Loucy (cell line): ENCODE measurements around the gene PCYT1A.

Experiments
- H2AFZ ChIP-seq: fragments of 200-600 bp; sonication (generic); 2 replicates; pipeline ENCODE4 v1.6.0; 2016; ENCODE audit warnings: antibody characterized with exemption, mild to moderate bottlenecking, low read length, moderate library complexity
- H3F3A ChIP-seq: fragments of 200-600 bp; 2 replicates; pipeline ENCODE4 v1.6.0; 2016; ENCODE audit warnings: antibody characterized with exemption, low read depth, mild to moderate bottlenecking
- H3K27me3 ChIP-seq: fragments of 200-600 bp; sonication (generic); 2 replicates; pipeline ENCODE4 v1.6.1; 2014; ENCODE audit warnings: low read length, mild to moderate bottlenecking; ENCODE audit not compliant: insufficient read depth, poor library complexity, severe bottlenecking
- H3K36me3 ChIP-seq: fragments of 200-600 bp; sonication (generic); 2 replicates; pipeline ENCODE4 v1.6.1; 2016; ENCODE audit warnings: low read length; ENCODE audit not compliant: insufficient read depth
- H3K4me1 ChIP-seq: fragments of 200-600 bp; sonication (generic); 2 replicates; pipeline ENCODE4 v1.5.1; 2014; ENCODE audit warnings: low read length, mild to moderate bottlenecking; ENCODE audit not compliant: insufficient read depth, poor library complexity, severe bottlenecking
- H3K4me2 ChIP-seq: fragments of 200-600 bp; sonication (generic); 2 replicates; pipeline ENCODE4 v1.6.0; 2014; ENCODE audit warnings: antibody characterized with exemption, low read length, low read depth, mild to moderate bottlenecking; ENCODE audit not compliant: poor library complexity, severe bottlenecking
- H3K4me3 ChIP-seq: fragments of 200-600 bp; sonication (generic); 2 replicates; pipeline ENCODE4 v1.5.1; 2014; ENCODE audit warnings: low read length, mild to moderate bottlenecking, mixed read lengths; ENCODE audit not compliant: poor library complexity, severe bottlenecking
- H3K79me2 ChIP-seq: fragments of 200-600 bp; sonication (generic); 2 replicates; pipeline ENCODE4 v1.6.1; 2014; ENCODE audit warnings: low read length; ENCODE audit not compliant: insufficient read depth
- H3K9ac ChIP-seq: fragments of 200-600 bp; sonication (generic); 2 replicates; pipeline ENCODE4 v1.6.0; 2014; ENCODE audit warnings: mild to moderate bottlenecking, low read depth, low read length, moderate library complexity; ENCODE audit not compliant: poor library complexity, severe bottlenecking
- H3K9me2 ChIP-seq: fragments of 200-600 bp; sonication (generic); replicated peaks from 2 replicates; pipeline ENCODE4 v1.6.1; 2016; ENCODE audit warnings: low read depth, low read length, mixed read lengths
- H3K9me3 ChIP-seq: fragments of 200-600 bp; sonication (generic); 2 replicates; pipeline ENCODE4 v1.6.1; 2014; ENCODE audit warnings: mild to moderate bottlenecking, antibody characterized with exemption, low read length, low read depth; ENCODE audit not compliant: insufficient read depth
- H4K20me1 ChIP-seq: fragments of 200-600 bp; sonication (generic); 2 replicates; pipeline ENCODE4 v1.6.0; 2014; ENCODE audit warnings: antibody characterized with exemption, low read length, mild to moderate bottlenecking; ENCODE audit not compliant: insufficient read depth, poor library complexity, severe bottlenecking
- CTCF ChIP-seq: fragments of 200-600 bp; sonication (generic); conservative IDR thresholded peaks from 2 replicates; pipeline ENCODE4 v1.5.1; 2014; ENCODE audit warnings: mild to moderate bottlenecking, antibody characterized with exemption, low read length
- EZH2phosphoT487 ChIP-seq: fragments of 200-600 bp; IDR thresholded peaks from 2 replicates; pipeline ENCODE4 v1.6.1; 2018; ENCODE audit warnings: antibody characterized with exemption, mild to moderate bottlenecking, moderate library complexity, borderline replicate concordance

The PCYT1A gene

GRCh38 chr3:196287090-196287439 lies 461 bp downstream of the PCYT1A start:
- Histone ChIP-seq H3K9me3 (no peaks in the 10 kb centered on the region), H3K4me1 (peaks cover 25% of the 10 kb centered on the region), H3K4me3 (peak overlapping the region; percentile 89), H3K79me2 (peaks cover 44% of the 10 kb centered on the region), H3K36me3 (no peaks in the 10 kb centered on the region), H3K9me2 (no peaks in the 10 kb centered on the region), H3K9ac (peak overlapping the region; percentile 92), H3K27me3 (no peaks in the 10 kb centered on the region), H2AFZ (peak overlapping the region; percentile 94), H3K4me2 (peak overlapping the region; percentile 86), H3F3A (no peaks in the 10 kb centered on the region), H4K20me1 (peaks cover 7% of the 10 kb centered on the region)
- TF ChIP-seq EZH2phosphoT487, result no peak
- TF ChIP-seq CTCF, result no peak

DNA sequence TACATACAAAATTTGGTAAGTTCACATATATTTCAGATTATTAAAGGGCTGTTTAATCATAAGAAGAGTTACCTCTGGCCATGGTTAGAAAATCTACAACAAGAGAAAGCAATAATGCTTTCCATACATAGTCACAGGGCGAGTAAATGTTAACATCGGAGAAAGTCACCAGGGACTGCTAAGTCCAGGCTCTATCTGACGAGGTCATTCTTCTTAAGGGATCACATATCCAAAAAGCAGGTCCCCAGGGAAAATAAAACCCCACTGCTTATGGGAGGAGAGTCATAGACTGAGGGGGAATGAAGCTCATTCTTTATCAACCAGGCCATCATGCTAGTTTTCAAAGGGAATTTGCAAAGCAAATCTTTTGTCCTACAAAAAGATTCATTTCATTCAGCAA lies 3.1 kb downstream of the PCYT1A start:
- H3K4me3 ChIP-seq, result peak overlapping the region; percentile 14

DNA sequence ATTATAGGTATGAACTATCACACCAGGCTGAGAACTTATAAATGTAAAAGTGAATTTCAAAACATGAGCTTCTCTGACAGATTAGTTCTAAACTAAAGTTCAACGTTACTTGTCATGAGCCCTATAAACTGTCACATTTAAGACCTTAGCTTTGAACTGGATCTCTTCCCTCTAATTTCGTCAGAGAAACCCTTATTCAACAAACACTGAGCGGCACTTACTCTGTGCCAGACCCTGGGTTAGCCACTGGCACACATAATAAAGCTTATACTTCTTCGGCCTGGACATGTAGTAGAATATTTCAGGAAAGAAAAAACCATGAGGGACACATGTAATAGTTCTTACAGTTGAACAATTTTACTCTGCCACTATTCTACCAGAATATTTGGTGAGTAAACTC lies 5.6 kb downstream of the PCYT1A start:
- Histone ChIP-seq H3K9me3 (no peaks in the 10 kb centered on the region), H4K20me1 (peaks cover 7% of the 10 kb centered on the region), H3K4me1 (peaks cover 47% of the 10 kb centered on the region), H3K4me3 (no peak overlapping the region), H3K27me3 (no peaks in the 10 kb centered on the region), H3K9me2 (no peaks in the 10 kb centered on the region), H3F3A (no peaks in the 10 kb centered on the region), H3K9ac (no peak overlapping the region), H3K4me2 (no peak overlapping the region), H2AFZ (no peak overlapping the region), H3K79me2 (peaks cover 51% of the 10 kb centered on the region), H3K36me3 (no peaks in the 10 kb centered on the region)
- TF ChIP-seq CTCF (no peak), EZH2phosphoT487 (no peak)

More for the DNA sequence above, 3.1 kb downstream of the PCYT1A start:
- no peaks in the 10 kb centered on the region for H3K9me2 ChIP-seq
- peaks cover 54% of the 10 kb centered on the region for H3K79me2 ChIP-seq
- H3K27me3 ChIP-seq, result no peaks in the 10 kb centered on the region
- H3K9me3 ChIP-seq, result no peaks in the 10 kb centered on the region
- no peaks in the 10 kb centered on the region for H3F3A ChIP-seq
- TF ChIP-seq CTCF (no peak), EZH2phosphoT487 (no peak)
- peak overlapping the region; percentile 19 for H3K9ac ChIP-seq
- H3K36me3 ChIP-seq, result no peaks in the 10 kb centered on the region
- peak overlapping the region; percentile 62 for H3K4me2 ChIP-seq
- H4K20me1 ChIP-seq, result peaks cover 7% of the 10 kb centered on the region
- no peak overlapping the region for H2AFZ ChIP-seq
- peaks cover 41% of the 10 kb centered on the region for H3K4me1 ChIP-seq
